Heart left ventricle (tissue), 16 donors: ENCODE results near the gene TTN. TPM values are rescaled to one million over a fixed set of nuclear protein-coding genes. Genes with fewer than 3 reads are reported as not detected.
A peak's percentile ranks its signal among the peaks of the same experiment; 100 is the strongest.

Experiments used
- ATAC-seq, 4 donors: fragments of 200-7000 bp; cut with Tn5 transposase; one replicate each; pipeline ENCODE4 v1.9.1; 2020 to 2022; ENCODE audit warnings: moderate library complexity in 4 of 4, mild to moderate bottlenecking in 3 of 4, moderate number of reproducible peaks in 1 of 4
- DNase-seq, 5 donors: peaks; one replicate each; pipeline ENCODE4 v3.0.0-alpha.2; 2020
- H3K27ac ChIP-seq, 12 donors: fragments of 200-600 bp; sonication (generic) in 4 of 12; one replicate each; pipeline versions ENCODE4 v1.5.0 to v1.8.0; 2016 to 2022; ENCODE audit warnings: mild to moderate bottlenecking in 2 of 12
- H3K27me3 ChIP-seq, 9 donors: fragments of 200-600 bp; sonication (generic) in 2 of 9; one replicate each; pipeline versions ENCODE4 v1.5.1 to v1.8.0; 2016 to 2022; ENCODE audit warnings: mild to moderate bottlenecking in 3 of 9
- H3K36me3 ChIP-seq, 9 donors: fragments of 200-600 bp; sonication (generic) in 2 of 9; one replicate each; pipeline versions ENCODE4 v1.5.0 to v1.8.0; 2018 to 2022; ENCODE audit warnings: mild to moderate bottlenecking in 2 of 9
- H3K4me1 ChIP-seq, 12 donors: fragments of 200-600 bp; sonication (generic) in 4 of 12; one replicate each; pipeline versions ENCODE4 v1.5.0 to v1.8.0; 2016 to 2022; ENCODE audit warnings: mild to moderate bottlenecking in 3 of 12
- H3K4me3 ChIP-seq, 12 donors: fragments of 200-600 bp; sonication (generic) in 4 of 12; one replicate each; pipeline versions ENCODE4 v1.5.0 to v1.8.0; 2017 to 2022; ENCODE audit warnings: mild to moderate bottlenecking in 9 of 12, moderate library complexity in 4 of 12
- H3K9me3 ChIP-seq, 12 donors: fragments of 200-600 bp; sonication (generic) in 4 of 12; one replicate each; pipeline versions ENCODE4 v1.5.0 to v1.8.0; 2016 to 2022; ENCODE audit warnings: mild to moderate bottlenecking in 1 of 12
- CTCF ChIP-seq, 12 donors: fragments of 200-600 bp; sonication (generic) in 4 of 12; IDR thresholded peaks; one replicate each; pipeline versions ENCODE4 v1.5.0 to v1.8.0; 2018 to 2022; ENCODE audit warnings: antibody characterized with exemption in 12 of 12, mild to moderate bottlenecking in 5 of 12
- POLR2A ChIP-seq, 2 donors: fragments of 450-650 bp; IDR thresholded peaks; one replicate each; pipeline ENCODE4 v1.6.1; 2017; ENCODE audit warnings: antibody characterized with exemption in 2 of 2, mild to moderate bottlenecking in 2 of 2, moderate library complexity in 2 of 2
- WGBS, 4 donors: extraction: QIAGEN DNeasy Blood & Tissue Kit in 2 of 4; methylation state at CpG; one replicate each; pipeline versions ENCODE4 v1.1.5 to v1.1.7; 2013 to 2018; 5-methylcytosine and 5-hydroxymethylcytosine counted together
- intact Hi-C, 10 donors: fragments of 100-400 bp; cut with DNase I; formaldehyde crosslinking; loops; one replicate each; pipeline versions ENCODE4 v1.11.1 to v1.14.2; 2022
- polyA plus RNA-seq, 2 donors: library from polyadenylated mRNA; stranded (reverse); fragments of 200-250 nt; gene quantifications; one replicate each; pipeline ENCODE4 v1.2.3, GENCODE V29; 2013
- total RNA-seq, 9 donors: library from RNA; depleted of rRNA in 2 of 9; stranded (reverse); fragments of >200 nt in 2 of 9; fragmentation: NEBNext Ultra II Directional in 3 of 9; extraction: Animal tissue kit (Norgen Biotek cat#: 25700) in 3 of 9; gene quantifications; one replicate each; pipeline versions ENCODE4 v1.1.0 to v1.2.4, GENCODE V29; 2016 to 2023
- donor health status: ischemic (EF 13 %, LVEDD 7.1; RV severe dilation, severe dysfunction).
- donor health status: healthy with polysubstance abuse.
- donor health status: DM: no; HTN: yes; CAD: no.
- donor health status: DM: no; HTN: no; CAD: no.
- donor health status: ischemic (EF 25% LVEDD 6.9; RV normal size, moderate dysfunction).
- donor health status: ischemic (EF 25% LVEDD 5.7; RV mildly dilated, moderate dysfunction).
- donor health status: healthy.
- donor health status: DM: yes; HTN: yes; CAD: no.
- donor health status: ischemic (EF 35%, LVEDD 5.7; RV mildly dilated, moderate dysfunction).
- donor health status: nonischemic (EF 11% LVEDD 7.7; RV severe dilation, severe dysfunction).
- donor health status: DM: yes; HTN: yes; CAD: no.
- donor health status: PGD.
- donor health status: ischemic (EF 29% LVEDD 5.4; RV normal size, mild dysfunction).
- donor health status: nonischemic (EF 23%, LVEDD 6.1; RV moderate dilation, normal function).

Gene TTN
- total and polyA plus RNA-seq, 11 donors: 136 to 4,653 (median 3,379) TPM

- 50 to 56% (median 52%) methylated on average over 11 of the region's 11 CpGs for WGBS, 4 donors
- ATAC-seq: peak; percentile 73 to 88 (median 84)
- no peak for TF ChIP-seq CTCF (IDR thresholded peaks at IDR 0.05)
- no peak for TF ChIP-seq POLR2A (IDR thresholded peaks at IDR 0.05)
These were observed 177.8 kb downstream of the TTN start for GRCh38 chr2:178629463-178629862.

GRCh38 chr2:178628605-178629004, 178.6 kb downstream of the TTN start:
- intact Hi-C loops: no loop called here
- Histone ChIP-seq H3K4me3 (peak overlapping the region in 8 of 12 donors; percentile 16 to 39 (median 36)), H3K36me3 (peaks cover 0 to 95% (median 36%) of the 10 kb centered on the region in 9 donors), H3K27me3 (no peaks in the 10 kb centered on the region), H3K9me3 (no peaks in the 10 kb centered on the region), H3K4me1 (peaks cover 0 to 59% (median 7%) of the 10 kb centered on the region in 12 donors), H3K27ac (peak overlapping the region; percentile 36 to 88 (median 75))
- DNase-seq (no peak), ATAC-seq (peak; percentile 76 to 79 (median 78))
- WGBS, 4 donors: 37 to 45% (median 39%) methylated on average over 4 of the region's 4 CpGs
- TF ChIP-seq POLR2A (IDR thresholded peaks at IDR 0.05) (no peak), CTCF (IDR thresholded peaks at IDR 0.05) (no peak)

More at GRCh38 chr2:178629463-178629862, 177.8 kb downstream of the TTN start:
- Histone ChIP-seq H3K27me3 (no peaks in the 10 kb centered on the region), H3K4me3 (peak overlapping the region in 6 of 12 donors; percentile 5 to 39 (median 20)), H3K27ac (peak overlapping the region; percentile 26 to 88 (median 75)), H3K4me1 (peaks cover 0 to 67% (median 7%) of the 10 kb centered on the region in 12 donors), H3K36me3 (peaks cover 0 to 95% (median 43%) of the 10 kb centered on the region in 9 donors), H3K9me3 (no peaks in the 10 kb centered on the region)
- intact Hi-C loops: no loop called here
- peak; percentile 34 to 73 (median 54) for DNase-seq

GRCh38 chr2:178627401-178627800, 179.8 kb downstream of the TTN start:
- DNase-seq: no peak
- H3K27me3 ChIP-seq: no peaks in the 10 kb centered on the region
- intact Hi-C loops: no loop called here
- H3K4me1 ChIP-seq: peaks cover 0 to 53% (median 10%) of the 10 kb centered on the region in 12 donors
- TF ChIP-seq CTCF (IDR thresholded peaks at IDR 0.05): no peak
- no peak for TF ChIP-seq POLR2A (IDR thresholded peaks at IDR 0.05)
- H3K36me3 ChIP-seq: peaks cover 0 to 95% (median 33%) of the 10 kb centered on the region in 9 donors
- no peak for ATAC-seq
- 44 to 59% (median 50%) methylated on average over 1 of the region's 1 CpG for WGBS, 4 donors
- H3K9me3 ChIP-seq: no peaks in the 10 kb centered on the region
- peak overlapping the region in 7 of 12 donors; percentile 27 to 39 (median 38) for H3K4me3 ChIP-seq
- peak overlapping the region in 7 of 12 donors; percentile 62 to 88 (median 75) for H3K27ac ChIP-seq

- intact Hi-C loops: no loop called here
- Histone ChIP-seq H3K4me3 (no peak overlapping the region), H3K27me3 (no peaks in the 10 kb centered on the region), H3K27ac (peak overlapping the region in 1 of 12 donors; percentile 26), H3K9me3 (no peaks in the 10 kb centered on the region), H3K4me1 (peaks cover 0 to 42% (median 10%) of the 10 kb centered on the region in 12 donors), H3K36me3 (peaks cover 3 to 100% (median 86%) of the 10 kb centered on the region in 9 donors)
- WGBS, 4 donors: 92 to 97% (median 95%) methylated on average over 1 of the region's 1 CpG
- DNase-seq (no peak), ATAC-seq (no peak)
- TF ChIP-seq POLR2A (IDR thresholded peaks at IDR 0.05) (no peak), CTCF (IDR thresholded peaks at IDR 0.05) (no peak)
These were observed 191.3 kb downstream of the TTN start for GRCh38 chr2:178615969-178616368.
